ENCODE results near the gene ATAD3B. TPM values are rescaled to one million over a fixed set of nuclear protein-coding genes. Genes with fewer than 3 reads are reported as not detected.

The ATAD3B gene
- total and polyA plus RNA-seq, 2 of the 13 experiments (the other 11 are each of a cell fraction or from before 2014, with no cell fraction given) = 9.6 to 31.1 TPM

DNA sequence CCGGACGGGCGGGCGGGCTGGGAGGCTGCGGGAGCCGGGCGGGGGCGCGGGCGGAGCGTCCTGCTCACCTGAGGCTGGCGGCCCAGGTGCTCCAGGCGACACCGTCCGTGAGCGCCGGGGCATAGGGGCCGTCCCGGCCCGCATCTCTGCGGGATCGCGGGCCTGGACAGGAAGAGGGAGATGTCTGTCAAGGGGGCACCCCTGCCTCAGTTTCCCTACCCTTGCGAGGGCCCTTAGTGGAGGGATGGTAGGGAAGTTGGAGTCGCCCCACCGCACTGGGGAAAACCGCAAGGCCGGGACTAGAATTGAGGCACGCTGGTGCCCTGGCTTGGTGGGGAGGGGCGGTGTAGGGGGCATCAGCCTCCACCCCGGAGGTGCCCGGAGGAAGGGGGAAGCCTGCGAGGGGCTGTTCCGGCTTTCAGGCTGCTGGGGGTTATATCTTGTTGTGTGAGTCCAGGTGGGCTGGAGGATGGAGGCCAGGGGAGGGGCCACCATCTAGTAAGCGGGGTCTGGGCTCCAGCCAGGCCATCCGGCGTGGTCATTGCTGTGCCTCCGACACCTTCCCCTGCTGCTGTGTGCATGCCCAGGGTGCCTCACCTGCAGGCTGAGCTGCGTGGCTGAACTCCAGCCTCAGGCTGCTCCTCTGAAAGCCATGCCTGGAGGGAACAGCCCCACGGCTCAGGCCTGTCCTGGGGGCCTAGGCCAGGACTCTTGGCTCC lies 35.5 kb upstream of the ATAD3B start (continued):
- TF ChIP-seq, protein P1, sequence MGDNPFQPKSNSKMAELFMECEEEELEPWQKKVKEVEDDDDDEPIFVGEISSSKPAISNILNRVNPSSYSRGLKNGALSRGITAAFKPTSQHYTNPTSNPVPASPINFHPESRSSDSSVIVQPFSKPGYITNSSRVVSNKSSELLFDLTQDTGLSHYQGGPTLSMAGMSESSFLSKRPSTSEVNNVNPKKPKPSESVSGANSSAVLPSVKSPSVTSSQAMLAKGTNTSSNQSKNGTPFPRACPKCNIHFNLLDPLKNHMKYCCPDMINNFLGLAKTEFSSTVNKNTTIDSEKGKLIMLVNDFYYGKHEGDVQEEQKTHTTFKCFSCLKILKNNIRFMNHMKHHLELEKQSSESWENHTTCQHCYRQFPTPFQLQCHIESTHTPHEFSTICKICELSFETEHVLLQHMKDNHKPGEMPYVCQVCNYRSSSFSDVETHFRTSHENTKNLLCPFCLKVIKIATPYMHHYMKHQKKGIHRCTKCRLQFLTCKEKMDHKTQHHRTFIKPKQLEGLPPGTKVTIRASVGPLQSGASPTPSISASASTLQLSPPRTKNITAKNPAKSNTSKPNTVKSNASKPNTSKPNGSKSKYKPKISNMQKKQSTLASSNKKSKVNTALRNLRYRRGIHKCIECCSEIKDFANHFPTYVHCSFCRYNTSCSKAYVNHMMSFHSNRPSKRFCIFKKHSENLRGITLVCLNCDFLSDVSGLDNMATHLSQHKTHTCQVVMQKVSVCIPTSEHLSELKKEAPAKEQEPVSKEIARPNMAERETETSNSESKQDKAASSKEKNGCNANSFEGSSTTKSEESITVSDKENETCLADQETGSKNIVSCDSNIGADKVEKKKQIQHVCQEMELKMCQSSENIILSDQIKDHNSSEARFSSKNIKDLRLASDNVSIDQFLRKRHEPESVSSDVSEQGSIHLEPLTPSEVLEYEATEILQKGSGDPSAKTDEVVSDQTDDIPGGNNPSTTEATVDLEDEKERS (CRISPR knock-in tag; IDR thresholded peaks at IDR 0.05) = no peak
- TF ChIP-seq PTBP1 (IDR thresholded peaks at IDR 0.05; ENCODE audit: low read depth, low read length, poor library complexity, severe bottlenecking) = no peak
- TF ChIP-seq EEA1 (CRISPR knock-in tag; IDR thresholded peaks at IDR 0.05; ENCODE audit: borderline replicate concordance) = no peak
- TF ChIP-seq NR1H2 (CRISPR knock-in tag; IDR thresholded peaks at IDR 0.05; ENCODE audit: borderline replicate concordance, low read depth) = no peak
- no peak for TF ChIP-seq ZNF773 (CRISPR knock-in tag; IDR thresholded peaks at IDR 0.05; ENCODE audit: borderline replicate concordance)
- no peak for TF ChIP-seq KLF13 (CRISPR knock-in tag; IDR thresholded peaks at IDR 0.05)
- no peak for TF ChIP-seq IKZF4 (CRISPR knock-in tag; IDR thresholded peaks at IDR 0.05; ENCODE audit: borderline replicate concordance, low read depth, not compliant biosample characterization)
- TF ChIP-seq ERF (CRISPR knock-in tag; IDR thresholded peaks at IDR 0.05) = no peak
- peak; percentile 57; the same call in 1 of the 2 replicates for TF ChIP-seq ZBTB20 (CRISPR knock-in tag; IDR thresholded peaks at IDR 0.05; ENCODE audit: borderline replicate concordance, low read depth)
- TF ChIP-seq ZNF75D (CRISPR knock-in tag; IDR thresholded peaks at IDR 0.05; ENCODE audit: borderline replicate concordance) = no peak
- no peak for TF ChIP-seq ZNF607 (CRISPR knock-in tag; IDR thresholded peaks at IDR 0.05; ENCODE audit: borderline replicate concordance)
- 0 out of 2 replicates have a peak, but pooled peaks have one; percentile 25 for TF ChIP-seq ZNF274 (CRISPR knock-in tag; IDR thresholded peaks at IDR 0.05)
- no peak for TF ChIP-seq SETDB1 (CRISPR knock-in tag; IDR thresholded peaks at IDR 0.05; ENCODE audit: borderline replicate concordance)
- no peak for TF ChIP-seq ZNF724P (CRISPR knock-in tag; IDR thresholded peaks at IDR 0.05; ENCODE audit: borderline replicate concordance)
- TF ChIP-seq ZNF549 (CRISPR knock-in tag; IDR thresholded peaks at IDR 0.05) = no peak
- TF ChIP-seq GTF3A (CRISPR knock-in tag; conservative IDR thresholded peaks at IDR 0.05) = no peak
- TF ChIP-seq, protein P2, sequence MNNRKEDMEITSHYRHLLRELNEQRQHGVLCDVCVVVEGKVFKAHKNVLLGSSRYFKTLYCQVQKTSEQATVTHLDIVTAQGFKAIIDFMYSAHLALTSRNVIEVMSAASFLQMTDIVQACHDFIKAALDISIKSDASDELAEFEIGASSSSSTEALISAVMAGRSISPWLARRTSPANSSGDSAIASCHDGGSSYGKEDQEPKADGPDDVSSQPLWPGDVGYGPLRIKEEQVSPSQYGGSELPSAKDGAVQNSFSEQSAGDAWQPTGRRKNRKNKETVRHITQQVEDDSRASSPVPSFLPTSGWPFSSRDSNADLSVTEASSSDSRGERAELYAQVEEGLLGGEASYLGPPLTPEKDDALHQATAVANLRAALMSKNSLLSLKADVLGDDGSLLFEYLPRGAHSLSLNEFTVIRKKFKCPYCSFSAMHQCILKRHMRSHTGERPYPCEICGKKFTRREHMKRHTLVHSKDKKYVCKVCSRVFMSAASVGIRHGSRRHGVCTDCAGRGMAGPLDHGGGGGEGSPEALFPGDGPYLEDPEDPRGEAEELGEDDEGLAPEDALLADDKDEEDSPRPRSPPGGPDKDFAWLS (CRISPR knock-in tag; IDR thresholded peaks at IDR 0.05; ENCODE audit: borderline replicate concordance) = no peak
- no peak for TF ChIP-seq TBX2 (CRISPR knock-in tag; IDR thresholded peaks at IDR 0.05; ENCODE audit: borderline replicate concordance)
- 0 out of 2 replicates have a peak, but pooled peaks have one; percentile 31 for TF ChIP-seq ZNF678 (CRISPR knock-in tag; IDR thresholded peaks at IDR 0.05)
- TF ChIP-seq, protein P3, sequence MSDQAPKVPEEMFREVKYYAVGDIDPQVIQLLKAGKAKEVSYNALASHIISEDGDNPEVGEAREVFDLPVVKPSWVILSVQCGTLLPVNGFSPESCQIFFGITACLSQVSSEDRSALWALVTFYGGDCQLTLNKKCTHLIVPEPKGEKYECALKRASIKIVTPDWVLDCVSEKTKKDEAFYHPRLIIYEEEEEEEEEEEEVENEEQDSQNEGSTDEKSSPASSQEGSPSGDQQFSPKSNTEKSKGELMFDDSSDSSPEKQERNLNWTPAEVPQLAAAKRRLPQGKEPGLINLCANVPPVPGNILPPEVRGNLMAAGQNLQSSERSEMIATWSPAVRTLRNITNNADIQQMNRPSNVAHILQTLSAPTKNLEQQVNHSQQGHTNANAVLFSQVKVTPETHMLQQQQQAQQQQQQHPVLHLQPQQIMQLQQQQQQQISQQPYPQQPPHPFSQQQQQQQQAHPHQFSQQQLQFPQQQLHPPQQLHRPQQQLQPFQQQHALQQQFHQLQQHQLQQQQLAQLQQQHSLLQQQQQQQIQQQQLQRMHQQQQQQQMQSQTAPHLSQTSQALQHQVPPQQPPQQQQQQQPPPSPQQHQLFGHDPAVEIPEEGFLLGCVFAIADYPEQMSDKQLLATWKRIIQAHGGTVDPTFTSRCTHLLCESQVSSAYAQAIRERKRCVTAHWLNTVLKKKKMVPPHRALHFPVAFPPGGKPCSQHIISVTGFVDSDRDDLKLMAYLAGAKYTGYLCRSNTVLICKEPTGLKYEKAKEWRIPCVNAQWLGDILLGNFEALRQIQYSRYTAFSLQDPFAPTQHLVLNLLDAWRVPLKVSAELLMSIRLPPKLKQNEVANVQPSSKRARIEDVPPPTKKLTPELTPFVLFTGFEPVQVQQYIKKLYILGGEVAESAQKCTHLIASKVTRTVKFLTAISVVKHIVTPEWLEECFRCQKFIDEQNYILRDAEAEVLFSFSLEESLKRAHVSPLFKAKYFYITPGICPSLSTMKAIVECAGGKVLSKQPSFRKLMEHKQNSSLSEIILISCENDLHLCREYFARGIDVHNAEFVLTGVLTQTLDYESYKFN (CRISPR knock-in tag; conservative IDR thresholded peaks at IDR 0.05) = no peak
- TF ChIP-seq PHF5A (CRISPR knock-in tag; IDR thresholded peaks at IDR 0.05; ENCODE audit: low read depth, unreplicated experiment) = no peak
